HG03469 (cell line): ENCODE data around the gene CHN1.

ENCODE experiments used
- ATAC-seq: cut with Tn5 transposase; IDR thresholded peaks from one replicate; pipeline ENCODE4 v1.9.1; 2021; ENCODE audit warnings: mild to moderate bottlenecking, moderate library complexity, moderate number of reproducible peaks; ENCODE audit not compliant: unreplicated experiment

Gene CHN1

GRCh38 chr2:174929786-174930185, 75.4 kb downstream of the CHN1 start:
- no peak for ATAC-seq

GRCh38 chr2:174925046-174925784, 80.0 kb downstream of the CHN1 start:
- no peak for ATAC-seq

GRCh38 chr2:174924061-174924693, 81.0 kb downstream of the CHN1 start:
- no peak for ATAC-seq

DNA sequence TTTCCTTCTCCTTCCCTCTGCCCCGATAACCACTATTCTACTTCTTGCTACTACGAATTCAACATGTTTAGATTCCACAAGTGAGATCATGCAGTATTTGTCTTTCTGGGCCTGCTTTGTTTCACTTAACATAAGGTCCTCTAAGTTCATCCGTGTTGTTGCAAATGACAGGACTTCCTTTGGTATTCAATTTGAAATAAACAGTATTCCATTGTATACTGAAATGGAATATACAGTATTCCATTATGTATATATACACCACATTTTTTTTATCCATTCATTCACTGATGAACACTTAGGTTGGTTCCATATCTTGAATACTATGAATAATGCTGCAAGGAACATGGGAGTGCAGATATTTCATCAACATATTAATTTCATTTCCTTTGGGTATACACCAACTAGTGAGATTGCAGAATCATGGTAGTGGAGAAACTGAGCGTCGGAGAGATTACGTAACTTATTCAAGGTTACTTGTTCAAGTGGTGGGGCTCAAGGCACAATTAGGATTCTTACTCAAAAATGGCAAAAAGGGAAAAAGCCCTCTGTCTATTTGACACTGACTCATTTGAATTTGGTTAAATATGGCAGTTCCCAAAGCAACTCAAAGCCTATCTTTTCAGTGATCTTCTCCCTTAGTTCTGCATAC, 85.1 kb downstream of the CHN1 start:
- ATAC-seq = no peak

DNA sequence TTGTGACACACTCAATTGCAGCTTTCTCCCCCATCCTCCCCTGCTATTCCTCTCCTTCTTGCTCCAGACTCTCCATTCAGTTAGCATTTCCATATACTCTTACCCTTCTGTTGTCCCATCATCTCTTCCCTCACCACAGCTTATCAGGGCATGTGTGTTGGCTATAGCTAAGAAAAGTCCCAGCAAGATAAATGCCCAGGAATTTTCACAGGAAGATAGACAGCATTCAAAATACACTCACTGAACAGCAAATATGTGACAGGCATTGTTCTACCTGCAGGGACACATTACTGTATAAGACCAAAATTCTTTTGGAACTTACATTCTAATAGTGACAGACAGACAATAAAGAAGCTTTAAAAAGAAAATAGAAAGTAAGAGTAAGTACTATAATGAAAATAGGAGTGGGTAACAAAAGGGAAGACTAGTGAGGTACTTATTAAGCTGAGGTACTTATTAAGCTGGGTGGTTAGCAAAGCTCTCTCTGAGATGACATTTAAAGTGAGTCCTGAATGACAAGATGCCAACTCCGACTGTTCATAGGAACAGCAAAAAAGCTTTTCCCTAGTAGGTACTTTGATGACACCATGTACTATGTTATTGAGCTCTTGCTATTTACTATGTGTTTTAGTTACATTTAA, 86.2 kb downstream of the CHN1 start:
- no peak for ATAC-seq

- ATAC-seq = no peak
Measured at GRCh38 chr2:174916270-174916930, 88.8 kb downstream of the CHN1 start.

GRCh38 chr2:174914853-174915760, 90.1 kb downstream of the CHN1 start:
- ATAC-seq = no peak

- ATAC-seq = no peak
Measured at GRCh38 chr2:174908284-174908683, 96.9 kb downstream of the CHN1 start.

DNA sequence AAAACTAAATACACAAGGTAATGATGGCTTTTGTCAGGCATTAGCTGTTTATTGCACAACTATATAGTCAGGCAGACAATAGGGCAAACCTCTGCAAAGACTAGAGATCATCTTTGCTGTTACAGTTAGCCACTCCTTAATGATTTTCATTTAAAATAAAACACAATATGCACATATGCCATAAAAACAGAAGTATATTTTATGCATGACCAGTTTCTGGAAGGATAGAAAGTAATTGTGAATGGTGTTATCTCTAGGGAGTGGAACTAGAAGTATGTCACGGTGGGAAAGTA, 102.0 kb downstream of the CHN1 start:
- no peak for ATAC-seq

DNA sequence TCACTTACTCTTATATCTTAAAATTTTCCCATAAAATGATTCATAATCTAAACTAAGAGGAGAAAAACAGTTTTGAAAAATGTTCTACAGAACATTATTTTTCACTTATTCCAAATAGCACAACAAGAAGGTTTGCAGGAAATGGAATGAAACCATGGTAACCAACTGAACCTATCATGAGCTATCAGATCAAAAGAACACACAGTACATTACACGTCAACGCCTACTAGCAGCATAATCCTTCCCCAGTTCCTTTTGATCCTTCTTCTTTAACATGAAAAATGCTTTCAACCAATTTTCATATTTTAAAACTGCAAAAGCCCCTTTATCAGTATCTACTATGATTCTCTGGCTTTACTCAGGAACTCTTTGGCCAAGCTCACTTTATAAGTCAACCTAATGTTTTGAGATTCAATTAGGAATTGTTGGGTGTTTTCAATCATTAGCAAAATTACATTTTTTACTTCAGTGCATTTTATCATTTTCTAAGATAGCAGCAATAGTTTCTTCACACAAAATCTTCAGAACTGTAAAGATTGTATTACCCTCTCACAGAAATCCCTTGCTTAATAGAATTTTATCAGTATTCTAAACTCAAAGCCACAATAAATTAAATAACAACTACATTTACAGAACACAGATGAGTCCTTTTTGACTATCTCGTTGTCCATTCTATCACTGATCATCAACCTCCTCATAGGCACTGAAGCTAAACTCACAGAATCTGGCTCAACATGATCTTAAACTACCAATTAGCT, 102.5 kb downstream of the CHN1 start:
- ATAC-seq = no peak

DNA sequence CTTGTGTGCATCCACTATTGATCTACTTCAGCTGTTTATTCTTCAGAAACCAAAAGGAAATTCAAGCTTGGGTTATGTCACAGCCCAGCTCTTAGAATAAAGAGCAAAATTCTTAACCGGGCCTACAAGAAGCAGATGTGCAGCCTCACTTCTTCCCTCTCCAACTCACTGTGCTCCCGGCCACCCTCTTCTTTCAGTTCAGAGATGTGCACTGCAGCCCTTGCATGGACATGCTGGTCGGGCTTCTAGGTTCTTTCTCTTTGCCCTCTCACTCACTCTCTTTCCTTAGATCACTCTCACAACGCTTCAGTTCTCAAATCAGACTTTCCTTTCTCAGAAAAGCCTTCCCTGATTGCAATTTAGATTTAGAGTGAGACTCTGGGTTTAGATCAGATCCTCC, 104.1 kb downstream of the CHN1 start:
- no peak for ATAC-seq

GRCh38 chr2:174897286-174897685, 107.9 kb downstream of the CHN1 start:
- ATAC-seq = no peak

- no peak for ATAC-seq
Measured at GRCh38 chr2:174893018-174893417, 112.2 kb downstream of the CHN1 start.

DNA sequence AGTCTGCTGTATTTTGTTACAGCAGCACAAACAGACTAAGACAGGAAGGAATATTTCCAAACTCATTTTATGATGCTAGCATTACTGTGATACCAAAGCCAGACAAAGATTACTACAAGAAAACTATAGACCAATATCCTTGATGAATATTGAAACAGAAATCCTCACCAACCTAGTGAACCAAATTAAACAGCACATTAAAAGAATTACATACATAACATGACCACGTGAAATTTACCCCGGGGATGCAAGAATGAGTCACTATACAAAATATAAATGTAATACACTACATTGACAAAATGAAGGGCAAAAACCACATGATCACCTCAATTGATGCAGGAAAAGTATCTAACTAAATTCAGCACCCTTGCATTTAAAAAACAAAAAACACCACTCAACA, 112.6 kb downstream of the CHN1 start:
- no peak for ATAC-seq

DNA sequence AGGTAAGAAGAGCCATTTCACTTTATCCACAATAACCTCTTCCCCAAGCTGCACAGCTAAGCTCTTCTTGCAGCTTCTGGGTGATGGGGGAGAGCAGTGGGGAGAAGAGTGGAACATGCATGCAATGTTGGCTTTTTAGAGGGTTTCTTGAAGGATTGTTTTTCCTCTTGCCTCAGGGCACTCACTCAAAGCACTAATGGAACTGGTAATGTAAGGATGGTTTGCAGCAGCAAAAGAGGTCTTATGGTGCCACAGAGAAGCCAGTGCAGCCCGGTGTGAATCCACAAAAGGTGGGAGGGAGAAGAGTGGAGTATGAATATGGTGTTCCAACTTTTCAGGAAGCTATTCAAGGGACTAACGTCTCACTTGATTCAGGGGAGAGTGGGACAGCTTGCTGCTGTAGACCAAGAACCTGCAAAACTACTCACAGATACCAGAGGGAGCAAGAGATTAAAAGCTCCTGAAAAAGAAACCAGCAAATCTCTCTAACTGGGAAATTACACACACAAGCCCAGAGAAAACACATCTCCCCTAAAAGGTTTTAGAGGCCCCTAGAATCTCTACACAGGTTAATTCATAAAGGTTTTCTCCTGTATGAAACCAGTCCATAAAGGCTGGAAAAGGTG, 116.4 kb downstream of the CHN1 start:
- ATAC-seq = no peak

GRCh38 chr2:174888146-174888545, 117.0 kb downstream of the CHN1 start:
- ATAC-seq = no peak

DNA sequence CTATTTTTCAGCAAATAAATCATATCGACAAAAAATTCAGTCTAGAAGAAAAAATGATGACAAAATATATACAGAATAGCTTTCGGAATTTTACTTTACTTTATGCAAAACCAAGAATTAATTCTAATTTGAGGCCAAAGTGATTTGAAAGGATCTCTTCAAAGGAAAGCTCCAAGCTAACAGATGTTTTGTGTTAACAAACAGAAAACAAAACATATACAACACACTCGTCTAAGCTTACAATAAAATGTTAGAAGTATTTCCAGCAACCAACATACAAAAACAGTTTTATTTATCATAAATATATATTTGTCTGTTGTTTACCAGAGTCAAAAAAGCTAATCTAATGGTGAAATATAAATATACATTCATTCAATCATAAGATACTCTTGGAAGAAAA, 122.8 kb downstream of the CHN1 start:
- ATAC-seq = no peak

DNA sequence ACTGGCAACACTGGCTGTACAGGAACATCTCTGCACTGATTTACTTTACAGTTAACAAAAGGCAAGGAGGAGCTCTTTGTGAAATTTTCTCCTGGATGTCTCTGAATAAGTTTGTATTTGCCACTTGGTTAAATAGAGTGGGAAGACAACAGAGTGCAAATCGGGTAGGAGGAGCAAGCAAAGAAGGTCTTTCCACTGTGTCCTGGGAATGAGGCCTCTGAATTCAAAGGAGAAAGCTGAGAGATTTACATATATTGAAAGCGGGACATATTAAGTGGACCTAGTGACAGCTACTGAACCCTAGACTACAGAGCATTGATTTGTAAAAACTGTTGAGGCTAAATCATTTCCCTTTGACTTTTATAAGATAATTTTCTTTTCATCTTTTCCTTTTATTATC, 123.5 kb downstream of the CHN1 start:
- ATAC-seq = no peak

- no peak for ATAC-seq
Measured at GRCh38 chr2:174878537-174879147, 126.5 kb downstream of the CHN1 start.
